Erythroblast (primary cell): ENCODE results near the gene EXOC7.

Source experiments
- DNase-seq, 2 experiments: peaks; one replicate each; lab custom pipeline; 2025; lab: John Stamatoyannopoulos, UW
- GATA1 ChIP-seq: IDR thresholded peaks from 2 replicates; pipeline ENCODE4 v1.6.1; 2011; ENCODE audit warnings: low read depth, mild to moderate bottlenecking, control low read depth, low read length, moderate library complexity
- POLR2A ChIP-seq: IDR thresholded peaks from 2 replicates; pipeline ENCODE4 v1.6.1; 2011; ENCODE audit warnings: mild to moderate bottlenecking, low read length

The EXOC7 gene

GRCh38 chr17:76032780-76033108, 70.8 kb downstream of the EXOC7 start:
- no peak for DNase-seq
- TF ChIP-seq GATA1 (no peak), POLR2A (no peak)

GRCh38 chr17:76032073-76032779, 71.4 kb downstream of the EXOC7 start:
- TF ChIP-seq GATA1: no peak
- no peak for TF ChIP-seq POLR2A
- no peak for DNase-seq
